TTC549 (cell line): ENCODE measurements around the gene IL18RAP.

Source experiments
- FAIRE-seq: peaks from 2 replicates; lab custom pipeline; 2012; peaks lifted over from hg19 to GRCh38; lab: Jason Lieb, UNC

The IL18RAP gene

GRCh38 chr2:102422910-102423309 lies at the start of gene IL18RAP:
IL18RAP (plus strand) TSS chr2:102423160; CDS start chr2:102423278, 118 bp downstream.
- no peak for FAIRE-seq

- FAIRE-seq, result no peak
Measured at GRCh38 chr2:102376052-102376591, 46.8 kb upstream of the IL18RAP start.

- FAIRE-seq, result no peak
Measured at GRCh38 chr2:102383722-102384121, 39.2 kb upstream of the IL18RAP start.

GRCh38 chr2:102385522-102385921 lies 37.4 kb upstream of the IL18RAP start:
- no peak for FAIRE-seq

GRCh38 chr2:102386004-102386403 lies 37.0 kb upstream of the IL18RAP start:
- FAIRE-seq, result no peak

GRCh38 chr2:102386867-102387541 lies 36.0 kb upstream of the IL18RAP start:
- FAIRE-seq, result no peak

GRCh38 chr2:102387763-102388546 lies 35.0 kb upstream of the IL18RAP start:
- FAIRE-seq, result no peak

GRCh38 chr2:102391565-102391964 lies 31.4 kb upstream of the IL18RAP start:
- FAIRE-seq, result no peak

GRCh38 chr2:102392096-102392495 lies 30.9 kb upstream of the IL18RAP start:
- no peak for FAIRE-seq

- FAIRE-seq, result no peak
Measured at GRCh38 chr2:102392942-102393341, 30.0 kb upstream of the IL18RAP start.

GRCh38 chr2:102396012-102396411 lies 26.9 kb upstream of the IL18RAP start:
- FAIRE-seq, result no peak

GRCh38 chr2:102397209-102397608 lies 25.8 kb upstream of the IL18RAP start:
- FAIRE-seq, result no peak

GRCh38 chr2:102399499-102400141 lies 23.3 kb upstream of the IL18RAP start:
- no peak for FAIRE-seq

- FAIRE-seq, result no peak
Measured at GRCh38 chr2:102401456-102401855, 21.5 kb upstream of the IL18RAP start.

- FAIRE-seq, result no peak
Measured at GRCh38 chr2:102401865-102402264, 21.1 kb upstream of the IL18RAP start.

- FAIRE-seq, result no peak
Measured at GRCh38 chr2:102410952-102411351, 12.0 kb upstream of the IL18RAP start.

GRCh38 chr2:102412199-102412598 lies 10.8 kb upstream of the IL18RAP start:
- FAIRE-seq, result no peak

- FAIRE-seq, result peak; percentile 41
Measured at GRCh38 chr2:102417946-102418345, 5.0 kb upstream of the IL18RAP start.

- FAIRE-seq, result no peak
Measured at GRCh38 chr2:102418421-102418961, 4.5 kb upstream of the IL18RAP start.

- no peak for FAIRE-seq
Measured at GRCh38 chr2:102420290-102420689, 2.7 kb upstream of the IL18RAP start.

GRCh38 chr2:102421890-102422759 lies 835 bp upstream of the IL18RAP start:
- no peak for FAIRE-seq

GRCh38 chr2:102423368-102423767 lies 408 bp downstream of the IL18RAP start:
- no peak for FAIRE-seq
